ENCODE results near the gene PCED1B.
"Not testable (repeated sequence)": the region's sequence is repeated elsewhere in the genome, so short reads cannot be mapped to it uniquely, and the experiment has no call there.

Gene PCED1B

GRCh38 chr12:47164724-47165439, 85.5 kb downstream of the PCED1B start:
- no peak for DNase-seq (ENCODE audit: low read depth)

- DNase-seq (ENCODE audit: low read depth) = no peak
Observed at GRCh38 chr12:47165934-47166333, 86.5 kb downstream of the PCED1B start.

- no peak for DNase-seq (ENCODE audit: low read depth)
Observed at GRCh38 chr12:47166365-47166764, 86.9 kb downstream of the PCED1B start.

GRCh38 chr12:47170281-47170680, 90.9 kb downstream of the PCED1B start:
- not testable (repeated sequence) for DNase-seq (ENCODE audit: low read depth)

- DNase-seq (ENCODE audit: low read depth) = no peak
Observed at GRCh38 chr12:47178014-47178413, 98.6 kb downstream of the PCED1B start.

- not testable (repeated sequence) for DNase-seq (ENCODE audit: low read depth)
Observed at GRCh38 chr12:47182164-47182938, 102.9 kb downstream of the PCED1B start.

- DNase-seq (ENCODE audit: low read depth) = no peak
Observed at GRCh38 chr12:47184229-47184628, 104.8 kb downstream of the PCED1B start.

- DNase-seq (ENCODE audit: low read depth) = no peak
Observed at GRCh38 chr12:47184813-47185212, 105.4 kb downstream of the PCED1B start.

GRCh38 chr12:47186246-47186645, 106.8 kb downstream of the PCED1B start:
- DNase-seq (ENCODE audit: low read depth) = no peak

GRCh38 chr12:47188576-47189441, 109.4 kb downstream of the PCED1B start:
- DNase-seq (ENCODE audit: low read depth) = no peak

GRCh38 chr12:47189728-47190127, 110.3 kb downstream of the PCED1B start:
- no peak for DNase-seq (ENCODE audit: low read depth)

GRCh38 chr12:47190271-47190750, 110.9 kb downstream of the PCED1B start:
- no peak for DNase-seq (ENCODE audit: low read depth)

- no peak for DNase-seq (ENCODE audit: low read depth)
Observed at GRCh38 chr12:47190905-47191304, 111.5 kb downstream of the PCED1B start.

- DNase-seq (ENCODE audit: low read depth) = no peak
Observed at GRCh38 chr12:47192051-47192450, 112.6 kb downstream of the PCED1B start.

GRCh38 chr12:47193066-47193465, 113.6 kb downstream of the PCED1B start:
- DNase-seq (ENCODE audit: low read depth) = no peak

GRCh38 chr12:47194501-47194900, 115.1 kb downstream of the PCED1B start:
- DNase-seq (ENCODE audit: low read depth) = no peak

GRCh38 chr12:47200446-47200845, 121.0 kb downstream of the PCED1B start:
- DNase-seq (ENCODE audit: low read depth) = no peak

GRCh38 chr12:47201190-47201589, 121.8 kb downstream of the PCED1B start:
- DNase-seq (ENCODE audit: low read depth) = not testable (repeated sequence)

GRCh38 chr12:47202176-47202575, 122.8 kb downstream of the PCED1B start:
- no peak for DNase-seq (ENCODE audit: low read depth)

GRCh38 chr12:47205532-47206449, 126.4 kb downstream of the PCED1B start:
- no peak for DNase-seq (ENCODE audit: low read depth)

Measured in activated T-cell treated with anti-CD3 and anti-CD28 coated beads for 1 hour (primary cell).